Psoas muscle (tissue), 8 donors: ENCODE measurements around the gene UBE2L3. TPM values are rescaled to one million over a fixed set of nuclear protein-coding genes. Genes with fewer than 3 reads are reported as not detected.

Experiments used
- ATAC-seq, 4 donors: fragments of 200-7000 bp; cut with Tn5 transposase; one replicate each; pipeline ENCODE4 v1.9.1; 2020; ENCODE audit warnings: moderate library complexity in 3 of 4, mild to moderate bottlenecking in 2 of 4
- DNase-seq, 2 donors: peaks; one replicate each; pipeline ENCODE4 v3.0.0-alpha.2; 2020
- H3K27ac ChIP-seq: fragments of 200-600 bp; one replicate; pipeline ENCODE4 v1.8.0; 2022
- H3K27me3 ChIP-seq, 3 donors: fragments of 200-600 bp in 1 of 3; one replicate each; pipeline versions ENCODE4 v1.6.1 to v1.8.0; 2013 to 2022; ENCODE audit warnings: low read length in 2 of 3, mild to moderate bottlenecking in 2 of 3, moderate library complexity in 1 of 3; ENCODE audit not compliant: insufficient read depth in 3 of 3
- H3K36me3 ChIP-seq, 2 donors: fragments of 200-600 bp in 1 of 2; one replicate each; pipeline versions ENCODE4 v1.6.1 to v1.8.0; 2013 to 2022; ENCODE audit warnings: low read depth in 1 of 2, mild to moderate bottlenecking in 1 of 2, moderate library complexity in 1 of 2; ENCODE audit not compliant: insufficient read depth in 1 of 2
- H3K4me1 ChIP-seq: fragments of 200-600 bp; one replicate; pipeline ENCODE4 v1.8.0; 2022
- H3K4me3 ChIP-seq: fragments of 200-600 bp; one replicate; pipeline ENCODE4 v1.8.0; 2022; ENCODE audit warnings: mild to moderate bottlenecking
- H3K9me3 ChIP-seq: fragments of 200-600 bp; one replicate; pipeline ENCODE4 v1.8.0; 2022
- CTCF ChIP-seq: fragments of 200-600 bp; IDR thresholded peaks from one replicate; pipeline ENCODE4 v1.8.0; 2022; ENCODE audit warnings: antibody characterized with exemption
- WGBS, 3 donors: extraction: QIAGEN DNeasy Blood & Tissue Kit; methylation state at CpG; one replicate each; pipeline versions ENCODE4 v1.1.6 to v1.1.7; 2013; 5-methylcytosine and 5-hydroxymethylcytosine counted together
- intact Hi-C, 2 donors: fragments of 100-400 bp; cut with DNase I; formaldehyde crosslinking; loops; one replicate each; pipeline versions ENCODE4 v1.11.0 to v1.14.2; 2022
- polyA plus RNA-seq, 3 donors: library from polyadenylated mRNA; stranded (reverse); fragments of 200-250 nt; gene quantifications; one replicate each; pipeline ENCODE4 v1.2.3, GENCODE V29; 2013
- total RNA-seq, 4 donors: library from RNA; stranded (reverse); fragmentation: NEBNext Ultra II Directional in 2 of 4; extraction: Animal tissue kit (Norgen Biotek cat#: 25700) in 2 of 4; gene quantifications; one replicate each; pipeline versions ENCODE4 v1.2.1 to v1.2.4, GENCODE V29; 2021 to 2023
- donor health status: healthy with polysubstance abuse.
- donor health status: DM: no; HTN: no; CAD: no; lungs with moderate emphysema.
- donor health status: Bipolar disorder and iron deficiency.
- donor health status: healthy.
- donor health status: DM: yes; HTN: yes; CAD: no.
- donor health status: DM: no; HTN: no; CAD: no.
- donor health status: DM: no; HTN: no; CAD: no.
- donor health status: DM: yes; HTN: yes; CAD: no.

Gene UBE2L3
- total and polyA plus RNA-seq, 7 donors: 44.9 to 144 (median 56.7) TPM

- H3K4me3 ChIP-seq: no peak overlapping the region
- peaks cover 0 to 17% of the 10 kb centered on the region in 2 donors for H3K36me3 ChIP-seq
- no peak for ATAC-seq
- intact Hi-C loops: loop anchor here (2.0 to 5.0 kb wide), 2 partner anchors 33 to 56 kb away; no protein-coding TSS in a partner anchor
- no peak for TF ChIP-seq CTCF
- H3K27me3 ChIP-seq: no peaks in the 10 kb centered on the region
- no peaks in the 10 kb centered on the region for H3K9me3 ChIP-seq
- no peak for DNase-seq
- no peak overlapping the region for H3K27ac ChIP-seq
- peaks cover 28% of the 10 kb centered on the region for H3K4me1 ChIP-seq
- WGBS, 3 donors: 77 to 83% (median 80%) methylated on average over 12 of the region's 12 CpGs
Measured at GRCh38 chr22:21624880-21625791, 57.6 kb downstream of the UBE2L3 start.

- TF ChIP-seq CTCF: no peak
- intact Hi-C loops: loop anchor here in 1 of 2 donors (5.0 kb wide), 1 partner anchor 34 kb away; no protein-coding TSS in a partner anchor
- no peak for ATAC-seq
- no peaks in the 10 kb centered on the region for H3K27me3 ChIP-seq
- no peak overlapping the region for H3K27ac ChIP-seq
- no peaks in the 10 kb centered on the region for H3K9me3 ChIP-seq
- peaks cover 0 to 17% of the 10 kb centered on the region in 2 donors for H3K36me3 ChIP-seq
- 62 to 70% (median 67%) methylated on average over 4 of the region's 4 CpGs for WGBS, 3 donors
- no peak for DNase-seq
- H3K4me3 ChIP-seq: no peak overlapping the region
- peaks cover 26% of the 10 kb centered on the region for H3K4me1 ChIP-seq
Measured at GRCh38 chr22:21626073-21626734, 58.7 kb downstream of the UBE2L3 start.

- no peak overlapping the region for H3K27ac ChIP-seq
- TF ChIP-seq CTCF: no peak
- WGBS, 3 donors: 72 to 77% (median 74%) methylated on average over 11 of the region's 11 CpGs
- H3K36me3 ChIP-seq: peaks cover 0 to 15% of the 10 kb centered on the region in 2 donors
- DNase-seq (no peak), ATAC-seq (no peak)
- H3K27me3 ChIP-seq: no peaks in the 10 kb centered on the region
- peaks cover 25% of the 10 kb centered on the region for H3K4me1 ChIP-seq
- no peak overlapping the region for H3K4me3 ChIP-seq
- H3K9me3 ChIP-seq: no peaks in the 10 kb centered on the region
- intact Hi-C loops: loop anchor here in 1 of 2 donors (5.0 kb wide), 1 partner anchor 35 kb away; no protein-coding TSS in a partner anchor
Measured at GRCh38 chr22:21626735-21627469, 59.4 kb downstream of the UBE2L3 start.

GRCh38 chr22:21628386-21629254, 61.1 kb downstream of the UBE2L3 start:
- Histone ChIP-seq H3K27me3 (no peaks in the 10 kb centered on the region), H3K4me1 (peaks cover 12% of the 10 kb centered on the region), H3K36me3 (no peaks in the 10 kb centered on the region), H3K9me3 (no peaks in the 10 kb centered on the region), H3K27ac (no peak overlapping the region), H3K4me3 (peak overlapping the region; percentile 86)
- ATAC-seq (no peak), DNase-seq (peak; percentile 30 to 64)
- intact Hi-C loops: loop anchor here in 1 of 2 donors (5.0 kb wide), 1 partner anchor 36 kb away; no protein-coding TSS in a partner anchor
- TF ChIP-seq CTCF: no peak
- WGBS, 3 donors: 83 to 85% (median 84%) methylated on average over 70 to 74 of the region's 74 CpGs
